Lower leg skin (tissue), 3 donors: ENCODE results near the gene ARHGAP20.

ENCODE experiments used
- CTCF ChIP-seq, 3 donors: fragments of 450-650 bp; IDR thresholded peaks; one replicate each; pipeline ENCODE4 v1.5.1; 2016; ENCODE audit warnings: antibody characterized with exemption in 3 of 3, mild to moderate bottlenecking in 3 of 3, moderate library complexity in 2 of 3
- POLR2A ChIP-seq, 2 donors: fragments of 450-650 bp; IDR thresholded peaks; one replicate each; pipeline ENCODE4 v1.6.1; 2016 to 2017; ENCODE audit warnings: antibody characterized with exemption in 2 of 2, mild to moderate bottlenecking in 1 of 2, moderate library complexity in 1 of 2

DNA sequence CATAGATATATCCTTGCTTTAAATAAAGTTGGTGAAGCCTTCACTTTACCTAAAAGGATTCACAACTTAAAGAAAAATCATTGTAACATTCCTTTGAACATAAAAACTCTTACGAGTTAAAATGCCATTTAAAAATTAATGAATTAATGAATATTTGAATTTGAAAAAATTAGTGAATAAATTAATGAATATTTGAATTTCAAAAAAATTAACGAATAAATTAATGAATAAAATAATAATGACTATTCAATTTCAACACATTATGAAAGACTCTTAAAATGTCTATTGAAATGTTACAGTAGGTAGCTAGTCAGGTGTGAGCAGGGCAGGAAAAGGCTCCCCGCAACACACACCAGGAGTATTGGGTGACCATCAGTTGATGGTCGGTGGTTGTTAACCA is 22.9 kb downstream of the ARHGAP20 start:
- TF ChIP-seq CTCF (IDR thresholded peaks at IDR 0.05) (no peak), POLR2A (IDR thresholded peaks at IDR 0.05) (no peak)
